Tibial nerve (tissue), 4 donors: Measurements from ENCODE around the gene ANO3.

Source experiments
- EP300 ChIP-seq, 2 donors: sonication (generic); formaldehyde crosslinking; IDR thresholded peaks; one replicate each; pipeline ENCODE4 v1.6.1; 2017; ENCODE audit warnings: antibody characterized with exemption in 2 of 2, mild to moderate bottlenecking in 1 of 2
- POLR2A ChIP-seq, 2 donors: fragments of 450-650 bp; IDR thresholded peaks; one replicate each; pipeline ENCODE4 v1.6.1; 2017; ENCODE audit warnings: antibody characterized with exemption in 2 of 2, mild to moderate bottlenecking in 2 of 2, moderate library complexity in 2 of 2
- TF ChIP-seq, protein P1 (sequence below), 5 experiments: fragments of 200-600 bp in 3 of 5; fragments of 450-650 bp in 2 of 5; sonication (generic) in 3 of 5; IDR thresholded peaks; one replicate each; pipeline ENCODE4 v1.5.1; 2016 to 2019; ENCODE audit warnings: antibody characterized with exemption in 5 of 5, mild to moderate bottlenecking in 3 of 5, moderate library complexity in 2 of 5

DNA sequence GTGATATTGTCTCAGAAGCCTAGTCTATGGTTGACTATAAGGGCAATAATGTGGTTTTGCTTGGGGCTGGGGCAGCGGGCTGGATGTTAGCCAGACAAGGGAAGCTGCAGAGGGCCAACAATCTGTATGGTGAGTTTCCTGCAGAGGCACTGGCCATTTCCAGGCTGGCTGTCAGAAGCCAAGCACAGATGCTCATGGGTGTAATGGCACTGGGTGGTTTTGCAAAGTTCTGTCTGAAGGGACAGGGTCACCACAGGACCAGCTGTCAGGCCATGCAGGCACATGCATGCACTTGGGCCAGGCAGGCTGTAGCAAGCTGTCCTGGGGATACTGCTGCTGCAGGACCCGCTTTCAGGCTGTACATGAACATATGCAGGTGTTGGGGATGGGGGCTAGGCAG lies 281.8 kb downstream of the ANO3 start:
- TF ChIP-seq, protein P1, sequence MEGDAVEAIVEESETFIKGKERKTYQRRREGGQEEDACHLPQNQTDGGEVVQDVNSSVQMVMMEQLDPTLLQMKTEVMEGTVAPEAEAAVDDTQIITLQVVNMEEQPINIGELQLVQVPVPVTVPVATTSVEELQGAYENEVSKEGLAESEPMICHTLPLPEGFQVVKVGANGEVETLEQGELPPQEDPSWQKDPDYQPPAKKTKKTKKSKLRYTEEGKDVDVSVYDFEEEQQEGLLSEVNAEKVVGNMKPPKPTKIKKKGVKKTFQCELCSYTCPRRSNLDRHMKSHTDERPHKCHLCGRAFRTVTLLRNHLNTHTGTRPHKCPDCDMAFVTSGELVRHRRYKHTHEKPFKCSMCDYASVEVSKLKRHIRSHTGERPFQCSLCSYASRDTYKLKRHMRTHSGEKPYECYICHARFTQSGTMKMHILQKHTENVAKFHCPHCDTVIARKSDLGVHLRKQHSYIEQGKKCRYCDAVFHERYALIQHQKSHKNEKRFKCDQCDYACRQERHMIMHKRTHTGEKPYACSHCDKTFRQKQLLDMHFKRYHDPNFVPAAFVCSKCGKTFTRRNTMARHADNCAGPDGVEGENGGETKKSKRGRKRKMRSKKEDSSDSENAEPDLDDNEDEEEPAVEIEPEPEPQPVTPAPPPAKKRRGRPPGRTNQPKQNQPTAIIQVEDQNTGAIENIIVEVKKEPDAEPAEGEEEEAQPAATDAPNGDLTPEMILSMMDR (IDR thresholded peaks at IDR 0.05), result no peak
- TF ChIP-seq POLR2A (IDR thresholded peaks at IDR 0.05) (no peak), EP300 (IDR thresholded peaks at IDR 0.05) (no peak)
